ENCODE results near the gene DLGAP4. TPM values are rescaled to one million over a fixed set of nuclear protein-coding genes. Genes with fewer than 3 reads are reported as not detected.

Gene DLGAP4
- total and polyA plus RNA-seq, 2 of the 13 experiments (the other 11 are each of a cell fraction or from before 2014, with no cell fraction given) = 15.2 to 26.7 TPM

- TF ChIP-seq MNT (IDR thresholded peaks at IDR 0.05) = no peak
- TF ChIP-seq HOXA3 (CRISPR knock-in tag; IDR thresholded peaks at IDR 0.05) = no peak
- no peak for TF ChIP-seq ZNF253 (CRISPR knock-in tag; IDR thresholded peaks at IDR 0.05; ENCODE audit: borderline replicate concordance)
- TF ChIP-seq FOXA3 (CRISPR knock-in tag; IDR thresholded peaks at IDR 0.05) = peak; percentile 29; the same call in 1 of the 2 replicates
- no peak for TF ChIP-seq ELF1 (CRISPR knock-in tag; IDR thresholded peaks at IDR 0.05)
- 0 out of 2 replicates have a peak, but pooled peaks have one; percentile 20 for TF ChIP-seq ONECUT2 (CRISPR knock-in tag; IDR thresholded peaks at IDR 0.05)
- no peak for TF ChIP-seq ISX (CRISPR knock-in tag; conservative IDR thresholded peaks at IDR 0.05)
- TF ChIP-seq KMT2B (CRISPR knock-in tag; IDR thresholded peaks at IDR 0.05) = no peak
- no peak for TF ChIP-seq RFX3 (CRISPR knock-in tag; IDR thresholded peaks at IDR 0.05)
- no peak for TF ChIP-seq ZNF382 (CRISPR knock-in tag; IDR thresholded peaks at IDR 0.05; ENCODE audit: borderline replicate concordance)
- no peak for TF ChIP-seq ZMAT3 (CRISPR knock-in tag; conservative IDR thresholded peaks at IDR 0.05)
- no peak for TF ChIP-seq BCLAF1 (IDR thresholded peaks at IDR 0.05)
- no peak for TF ChIP-seq IRX3 (CRISPR knock-in tag; IDR thresholded peaks at IDR 0.05; ENCODE audit: borderline replicate concordance, low read depth)
- no peak for TF ChIP-seq ZNF562 (CRISPR knock-in tag; IDR thresholded peaks at IDR 0.05; ENCODE audit: borderline replicate concordance)
- TF ChIP-seq ZFP36L2 (CRISPR knock-in tag; IDR thresholded peaks at IDR 0.05) = peak; percentile 55; the same call in 1 of the 2 replicates
- no peak for TF ChIP-seq IRF2 (CRISPR knock-in tag; IDR thresholded peaks at IDR 0.05)
- no peak for TF ChIP-seq ZNF407 (CRISPR knock-in tag; IDR thresholded peaks at IDR 0.05; ENCODE audit: not compliant biosample characterization)
- no peak for TF ChIP-seq HOXA5 (CRISPR knock-in tag; IDR thresholded peaks at IDR 0.05)
- no peak for TF ChIP-seq ZNF605 (CRISPR knock-in tag; IDR thresholded peaks at IDR 0.05)
- no peak for TF ChIP-seq ARNT2 (CRISPR knock-in tag; IDR thresholded peaks at IDR 0.05; ENCODE audit: low read depth)
- no peak for TF ChIP-seq TAF1 (CRISPR knock-in tag; IDR thresholded peaks at IDR 0.05)
Measured at GRCh38 chr20:36572701-36573102, 266.6 kb downstream of the DLGAP4 start (continued).

Data from HepG2 (cell line).